GM19372 (cell line): ENCODE results near the gene KDM4C.

Experiments
- ATAC-seq: cut with Tn5 transposase; IDR thresholded peaks from one replicate; pipeline ENCODE4 v1.9.1; 2021; ENCODE audit warnings: mild to moderate bottlenecking, low read depth, moderate library complexity; ENCODE audit not compliant: unreplicated experiment

KDM4C gene

DNA sequence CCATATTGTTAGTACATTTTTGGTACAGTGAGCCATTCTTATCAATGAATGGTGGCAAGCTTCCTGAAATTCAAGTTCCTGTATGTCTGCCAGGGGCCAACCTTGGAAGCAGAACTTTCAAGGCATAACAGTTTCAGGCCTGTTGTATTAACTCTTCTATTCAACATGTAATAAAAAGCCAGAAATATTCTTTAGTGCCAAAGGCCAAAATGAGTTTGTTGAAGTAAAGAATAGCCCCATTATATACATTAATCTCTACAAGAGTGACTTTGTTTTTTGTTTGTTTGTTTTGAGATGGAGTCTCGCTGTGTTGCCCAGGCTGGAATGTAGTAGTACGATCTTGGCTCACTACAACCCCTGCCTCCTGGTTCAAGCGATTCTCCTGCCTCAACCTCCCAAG is 321.3 kb downstream of the KDM4C start:
- ATAC-seq: no peak

DNA sequence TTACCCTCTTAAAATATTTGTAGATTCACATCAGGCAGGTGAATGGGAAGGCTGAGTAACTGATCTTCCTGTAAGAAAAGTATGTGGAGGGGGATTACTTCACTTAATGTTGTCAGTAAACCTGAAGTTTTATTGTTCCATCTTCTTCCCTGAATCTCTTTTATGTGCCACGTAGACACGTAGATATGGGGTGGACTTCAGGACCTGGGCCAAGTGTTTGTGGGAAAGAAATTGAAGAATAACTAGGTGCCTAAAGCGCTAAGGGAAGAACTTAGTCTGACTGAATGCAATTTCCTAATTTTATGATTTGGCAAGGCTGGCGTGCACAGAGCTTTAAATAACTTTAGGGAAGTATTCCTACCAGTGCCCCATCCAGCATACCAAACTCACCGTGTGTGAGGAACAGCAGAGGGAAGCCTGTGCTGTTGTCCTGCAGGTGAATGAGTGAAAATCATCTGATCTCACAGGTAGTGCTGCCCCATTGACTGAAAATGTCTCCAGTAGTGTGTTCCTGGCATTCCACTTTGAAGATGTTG is 323.4 kb downstream of the KDM4C start:
- no peak for ATAC-seq

DNA sequence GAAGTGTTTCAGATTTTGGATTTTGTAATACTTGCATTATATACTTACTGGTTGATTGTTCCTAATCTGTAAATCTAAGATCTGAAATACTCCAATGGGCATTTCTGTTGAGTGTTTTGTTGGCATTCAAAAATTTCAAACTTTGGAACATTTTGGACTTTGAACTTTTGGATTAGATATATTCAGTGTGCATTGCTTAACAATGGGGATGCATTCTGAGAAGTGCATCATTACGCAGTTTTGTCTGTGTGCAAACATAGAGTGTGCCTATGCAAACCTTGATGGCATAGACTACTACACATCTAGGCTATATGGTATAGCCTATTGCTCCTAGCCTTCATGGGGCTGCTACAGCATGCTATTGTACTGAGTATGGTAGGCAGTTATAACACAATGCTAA is 325.4 kb downstream of the KDM4C start:
- ATAC-seq: no peak

DNA sequence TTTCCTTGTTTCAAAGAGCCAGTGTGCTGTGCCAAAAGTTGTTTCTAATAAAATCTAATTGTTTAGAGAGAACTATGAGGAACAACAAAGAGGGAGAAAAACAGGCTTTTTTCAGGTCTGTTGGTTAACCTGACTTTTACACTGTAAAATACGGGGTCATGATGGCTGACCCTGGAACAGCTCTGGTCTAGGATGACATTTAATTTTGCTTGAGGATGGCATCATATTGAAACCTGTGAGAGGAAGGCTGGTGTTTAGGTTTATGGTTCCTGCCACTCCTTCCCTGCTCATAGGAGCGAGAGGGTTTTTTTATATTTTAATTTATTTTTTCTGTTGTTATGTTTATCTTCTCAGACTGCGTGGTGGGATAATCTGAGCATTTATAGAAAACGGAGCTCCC is 327.6 kb downstream of the KDM4C start:
- ATAC-seq: no peak

DNA sequence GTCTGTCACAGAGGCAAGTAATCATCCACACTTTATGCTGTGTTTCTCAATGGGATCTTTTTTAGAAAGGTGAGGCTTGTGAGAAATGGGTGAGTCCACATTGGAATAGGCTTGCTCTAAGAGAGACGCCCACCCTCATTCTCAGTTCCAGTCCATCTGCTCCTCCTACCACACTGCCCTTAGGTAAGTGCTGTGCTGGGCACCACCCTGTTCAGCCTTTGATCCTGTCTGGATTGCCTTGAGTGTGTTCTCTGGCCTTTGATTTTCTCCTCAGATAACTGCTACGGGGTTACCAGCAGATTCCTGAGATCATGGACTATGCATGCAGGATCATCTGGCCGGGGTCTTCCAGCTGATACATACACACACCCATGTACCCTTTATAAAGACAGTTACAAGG is 328.6 kb downstream of the KDM4C start:
- no peak for ATAC-seq

DNA sequence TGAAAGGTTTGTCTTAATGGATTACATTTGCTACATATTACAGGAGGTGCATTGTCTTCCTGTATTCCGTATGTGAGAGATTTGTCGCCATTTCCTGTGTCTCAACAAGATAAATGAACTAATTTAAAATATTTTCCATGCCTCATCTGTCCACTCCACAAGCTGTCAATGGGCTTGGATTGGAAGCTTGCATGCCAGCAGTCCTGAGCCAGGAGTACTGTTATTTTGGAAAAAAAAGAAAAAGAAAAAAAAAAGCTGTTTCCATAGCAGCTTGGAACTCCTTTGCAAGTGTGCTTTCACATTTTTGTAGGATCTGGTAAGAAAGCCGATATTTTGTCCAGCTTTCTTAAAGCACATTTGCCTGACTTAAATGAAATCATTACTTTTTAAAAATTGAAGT is 330.8 kb downstream of the KDM4C start:
- ATAC-seq: no peak

GRCh38 chr9:7089406-7090193 is 331.8 kb downstream of the KDM4C start:
- no peak for ATAC-seq

- ATAC-seq: no peak
Observed at GRCh38 chr9:7093040-7093439, 335.3 kb downstream of the KDM4C start.

DNA sequence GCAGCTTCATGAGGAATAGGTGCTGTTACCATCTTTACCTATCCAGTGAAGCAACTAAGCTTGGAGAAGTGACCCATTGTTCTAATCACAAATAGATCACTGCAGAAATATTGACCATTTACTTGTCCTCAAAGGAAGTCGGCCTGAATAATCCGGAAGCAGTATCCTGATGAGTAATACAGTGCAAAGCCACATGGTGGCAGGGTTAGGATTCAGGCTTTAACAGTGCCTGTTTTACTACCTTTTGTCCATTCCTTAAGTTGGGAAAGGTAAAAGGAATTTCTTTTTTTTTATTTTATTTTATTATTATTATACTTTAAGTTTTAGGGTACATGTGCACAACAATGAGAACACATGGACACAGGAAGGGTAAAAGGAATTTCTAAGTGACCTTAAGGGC is 336.3 kb downstream of the KDM4C start:
- no peak for ATAC-seq

- ATAC-seq: no peak
Observed at GRCh38 chr9:7094576-7094975, 336.8 kb downstream of the KDM4C start.

GRCh38 chr9:7095058-7095457 is 337.3 kb downstream of the KDM4C start:
- no peak for ATAC-seq

GRCh38 chr9:7097040-7097715 is 339.4 kb downstream of the KDM4C start:
- no peak for ATAC-seq

GRCh38 chr9:7097785-7098752 is 340.3 kb downstream of the KDM4C start:
- no peak for ATAC-seq

GRCh38 chr9:7103367-7103766 is 345.6 kb downstream of the KDM4C start:
- no peak for ATAC-seq

DNA sequence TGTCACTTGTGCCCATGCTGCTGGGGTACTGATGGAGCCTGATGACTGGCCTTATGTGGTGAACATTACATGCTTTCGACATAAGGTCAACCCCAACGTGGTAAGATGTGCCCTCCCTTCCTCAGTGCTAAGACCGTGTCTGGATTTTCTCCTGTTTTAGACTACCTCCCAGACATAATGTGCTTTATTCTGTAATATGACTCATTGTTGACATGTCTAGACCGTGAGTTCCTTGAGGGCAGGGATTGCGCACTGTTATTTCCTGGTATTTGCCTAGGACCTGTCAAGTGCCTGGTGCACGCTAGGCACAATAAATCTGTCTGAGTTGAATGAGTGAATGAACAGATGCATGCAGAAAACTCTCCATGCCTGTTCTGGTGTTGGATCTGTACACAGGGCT is 346.0 kb downstream of the KDM4C start:
- ATAC-seq: no peak

GRCh38 chr9:7104625-7105024 is 346.9 kb downstream of the KDM4C start:
- no peak for ATAC-seq

- ATAC-seq: no peak
Observed at GRCh38 chr9:7105095-7105494, 347.3 kb downstream of the KDM4C start.

GRCh38 chr9:7108936-7109335 is 351.2 kb downstream of the KDM4C start:
- no peak for ATAC-seq

DNA sequence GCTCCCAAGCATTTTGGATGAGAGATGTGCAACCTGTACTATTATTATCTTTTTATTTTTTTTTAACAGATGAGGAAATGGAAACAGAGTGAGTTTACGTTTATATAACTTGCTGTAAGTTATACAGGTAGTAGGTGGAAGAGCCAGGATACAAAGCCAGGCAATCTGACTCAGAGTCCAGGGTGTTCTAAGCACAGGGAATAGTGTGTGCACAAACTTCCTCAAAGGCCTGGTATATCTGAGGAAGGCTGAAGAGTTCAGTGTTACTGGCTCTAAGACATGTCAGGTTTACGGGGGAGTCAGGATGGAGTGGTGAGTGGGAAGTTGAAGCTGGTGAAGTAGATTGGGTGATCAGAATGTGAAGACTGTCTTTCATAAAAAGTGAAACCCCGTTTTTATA is 353.6 kb downstream of the KDM4C start:
- ATAC-seq: no peak

DNA sequence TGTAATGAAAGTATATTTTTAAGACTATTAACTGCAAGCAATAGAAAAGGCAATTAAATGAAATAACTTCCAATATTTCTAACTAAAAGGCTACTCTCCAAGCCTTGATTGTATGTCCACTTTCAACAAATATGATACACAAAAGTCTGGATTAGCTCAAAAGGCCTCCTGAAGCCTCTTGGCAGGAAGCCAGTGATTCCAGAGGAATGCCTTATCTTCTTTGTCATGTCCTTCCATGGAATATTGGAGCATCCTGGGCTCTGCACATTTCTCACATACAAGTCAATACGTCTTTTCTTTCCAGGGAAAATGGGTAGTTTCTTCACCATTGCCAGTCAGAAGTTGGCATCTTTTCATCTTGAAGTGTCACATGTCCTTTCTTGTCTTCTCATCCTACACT is 357.8 kb downstream of the KDM4C start:
- no peak for ATAC-seq
